Tongue (tissue), 2 donors: ENCODE data around the gene AANAT. TPM values are rescaled to one million over a fixed set of nuclear protein-coding genes. Genes with fewer than 3 reads are reported as not detected.
A peak's percentile ranks its signal among the peaks of the same experiment; 100 is the strongest.

Experiments
- DNase-seq: peaks from one replicate; pipeline ENCODE4 v3.0.0-alpha.2; 2015
- total RNA-seq: library from RNA; depleted of rRNA; stranded (reverse); fragments of >200 nt; gene quantifications from one replicate; pipeline ENCODE4 v1.2.3, GENCODE V29; 2014

AANAT gene
- total RNA-seq, 1 donor from 2014 or later: not detected

DNA sequence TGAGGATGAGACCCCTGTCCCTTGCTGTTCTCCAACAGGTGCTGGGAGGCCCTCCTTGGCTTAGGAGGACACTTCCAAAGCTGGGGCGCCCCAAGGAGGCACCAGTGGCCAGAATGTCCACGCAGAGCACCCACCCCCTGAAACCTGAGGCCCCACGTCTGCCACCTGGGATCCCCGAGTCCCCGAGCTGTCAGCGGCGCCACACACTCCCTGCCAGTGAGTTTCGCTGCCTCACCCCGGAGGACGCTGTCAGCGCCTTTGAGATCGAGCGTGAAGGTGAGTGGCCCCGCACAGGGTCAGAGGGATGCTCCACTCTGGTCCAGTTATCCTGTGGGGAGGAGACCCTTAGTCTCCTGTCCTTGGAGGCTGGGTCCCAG, 1.2 kb downstream of the AANAT start:
- no peak for DNase-seq

DNA sequence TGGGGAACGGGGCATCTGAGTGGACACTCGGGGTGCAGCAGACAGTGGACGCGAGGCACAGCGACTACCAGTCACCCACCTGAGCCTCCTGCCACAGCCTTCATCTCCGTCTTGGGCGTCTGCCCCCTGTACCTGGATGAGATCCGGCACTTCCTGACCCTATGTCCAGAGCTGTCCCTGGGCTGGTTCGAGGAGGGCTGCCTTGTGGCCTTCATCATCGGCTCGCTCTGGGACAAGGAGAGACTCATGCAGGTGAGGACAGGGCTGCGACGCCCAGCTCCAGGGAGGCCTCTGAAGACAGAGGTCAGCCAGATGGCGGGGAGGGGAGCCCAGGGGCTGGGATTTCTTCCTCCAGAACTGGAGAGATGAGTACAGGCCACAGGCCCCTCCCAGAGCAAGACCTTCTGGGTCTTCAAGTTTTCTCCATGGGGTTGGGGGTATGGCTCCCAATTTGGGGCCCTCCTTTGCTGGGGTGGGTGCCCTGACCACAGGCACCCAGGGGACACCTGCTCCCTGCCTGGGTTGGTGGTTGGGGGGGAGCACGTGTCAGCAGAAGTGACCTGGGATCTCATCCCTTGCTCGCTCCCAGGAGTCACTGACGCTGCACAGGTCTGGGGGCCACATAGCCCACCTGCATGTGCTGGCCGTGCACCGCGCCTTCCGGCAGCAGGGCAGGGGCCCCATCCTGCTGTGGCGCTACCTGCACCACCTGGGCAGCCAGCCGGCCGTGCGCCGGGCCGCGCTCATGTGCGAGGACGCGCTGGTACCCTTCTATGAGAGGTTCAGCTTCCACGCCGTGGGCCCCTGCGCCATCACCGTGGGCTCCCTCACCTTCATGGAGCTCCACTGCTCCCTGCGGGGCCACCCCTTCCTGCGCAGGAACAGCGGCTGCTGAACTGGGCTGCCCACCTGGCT, 1.9 kb downstream of the AANAT start:
- DNase-seq: no peak

DNA sequence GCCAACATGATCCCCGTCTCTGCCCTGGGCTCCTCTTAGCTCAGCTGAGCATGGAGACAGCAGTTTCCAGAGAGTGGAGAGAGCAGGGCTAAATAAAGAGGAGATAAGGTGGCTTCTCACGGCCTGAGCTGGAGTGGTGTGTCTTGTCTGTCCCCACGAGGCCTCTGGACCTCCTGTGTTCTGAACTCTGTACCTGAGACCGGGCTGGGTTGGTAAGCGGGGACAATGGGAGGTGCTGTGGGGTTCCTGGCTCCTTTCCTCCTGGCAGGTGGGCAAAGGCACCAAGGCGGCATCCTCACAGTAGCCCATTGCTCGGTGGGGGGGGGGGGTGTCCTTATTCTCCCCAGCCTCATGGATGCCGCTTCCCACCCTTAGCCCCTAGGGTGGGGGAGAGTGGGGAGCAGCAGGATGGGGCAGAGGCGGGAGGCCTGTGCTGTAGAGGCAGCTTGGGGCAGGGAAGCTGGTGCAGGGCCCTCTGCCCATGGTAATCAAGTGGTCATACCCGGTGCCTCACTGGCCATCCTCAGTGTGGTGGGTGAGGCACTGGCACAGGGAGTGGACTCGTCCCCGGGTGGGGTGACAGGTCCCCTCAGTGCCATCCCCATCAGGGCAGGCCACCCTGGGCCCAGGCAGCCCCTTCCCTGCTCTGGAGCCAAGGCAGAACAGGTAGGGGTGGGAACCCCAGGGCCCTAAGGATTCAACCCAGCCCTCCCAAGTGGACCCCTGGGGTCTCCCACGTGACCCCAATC, 2.8 kb downstream of the AANAT start:
- no peak for DNase-seq

DNA sequence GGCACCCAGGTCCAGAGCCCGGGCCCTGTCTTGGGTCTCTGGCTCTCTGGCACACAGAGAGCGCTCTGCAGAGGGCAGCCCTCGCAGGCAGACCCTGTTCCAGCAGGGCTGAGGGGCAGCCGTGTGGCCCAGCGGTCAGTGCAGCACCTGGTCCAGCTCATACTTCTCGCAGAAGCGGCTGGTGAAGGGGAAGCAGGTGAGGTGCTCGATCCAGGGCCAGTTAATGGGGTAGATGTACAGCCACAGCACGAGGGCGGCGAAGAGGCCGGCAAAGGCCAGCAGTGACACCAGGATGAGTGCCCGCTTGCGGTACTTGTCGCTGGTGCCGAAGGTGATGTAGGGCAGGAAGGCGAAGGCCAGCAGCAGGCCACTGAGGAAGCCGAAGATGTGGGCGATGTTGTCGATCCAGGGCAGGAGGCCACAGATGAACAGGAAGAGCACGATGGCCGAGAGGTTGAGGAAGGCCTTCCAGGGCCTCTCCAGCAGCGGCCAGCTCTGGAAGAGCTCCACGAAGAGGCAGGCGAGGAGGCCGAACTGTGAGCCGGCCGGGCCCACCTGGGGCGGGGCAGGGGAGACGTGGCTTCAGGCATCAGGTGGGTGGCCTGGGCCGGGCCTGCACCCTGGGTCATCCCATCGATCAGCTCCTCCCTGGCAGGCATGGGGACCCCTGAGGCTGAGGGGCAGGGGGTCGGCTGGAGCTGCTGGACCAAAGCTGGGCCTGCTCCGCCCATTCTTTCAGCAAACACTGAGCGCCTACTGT, 4.3 kb downstream of the AANAT start:
- DNase-seq: no peak

DNA sequence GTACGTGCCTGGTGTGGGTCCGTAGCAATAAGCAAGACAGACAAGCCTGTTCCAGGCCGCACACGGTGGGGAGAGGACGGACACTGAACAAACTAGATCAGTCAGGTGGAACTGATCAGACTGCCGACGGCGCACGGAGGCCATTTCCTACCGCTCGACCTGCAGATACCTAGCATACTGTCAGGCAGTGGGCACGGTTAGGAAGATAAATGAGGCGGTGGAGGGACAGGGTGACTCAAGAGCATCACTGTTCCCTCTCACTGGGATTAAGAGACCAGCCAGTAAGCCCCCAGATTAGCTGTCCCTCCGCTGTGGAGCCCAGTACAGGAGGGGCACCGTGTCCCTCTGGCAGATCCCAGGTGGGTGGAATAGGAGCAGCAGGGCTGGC, 4.8 kb downstream of the AANAT start:
- DNase-seq: no peak

DNA sequence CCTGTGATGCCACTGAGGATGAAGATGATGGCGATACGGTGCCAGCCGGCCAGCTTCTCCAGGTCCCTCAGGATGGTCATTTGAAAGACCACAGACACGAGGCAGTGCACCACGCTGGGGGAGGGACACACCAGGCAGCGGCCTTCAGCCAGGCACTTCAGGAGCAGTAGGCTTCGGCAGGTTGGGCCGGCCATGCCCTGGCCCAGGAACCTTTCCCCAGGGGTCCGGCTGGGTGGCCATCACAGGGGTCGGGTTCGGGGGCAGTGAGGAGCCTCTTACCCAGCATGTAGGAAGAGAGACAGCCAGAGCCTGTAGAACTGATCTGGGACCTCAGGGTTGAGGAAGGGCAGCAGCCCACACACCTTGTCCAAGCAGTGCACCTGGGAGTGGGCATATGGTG, 5.3 kb downstream of the AANAT start:
- no peak for DNase-seq

DNA sequence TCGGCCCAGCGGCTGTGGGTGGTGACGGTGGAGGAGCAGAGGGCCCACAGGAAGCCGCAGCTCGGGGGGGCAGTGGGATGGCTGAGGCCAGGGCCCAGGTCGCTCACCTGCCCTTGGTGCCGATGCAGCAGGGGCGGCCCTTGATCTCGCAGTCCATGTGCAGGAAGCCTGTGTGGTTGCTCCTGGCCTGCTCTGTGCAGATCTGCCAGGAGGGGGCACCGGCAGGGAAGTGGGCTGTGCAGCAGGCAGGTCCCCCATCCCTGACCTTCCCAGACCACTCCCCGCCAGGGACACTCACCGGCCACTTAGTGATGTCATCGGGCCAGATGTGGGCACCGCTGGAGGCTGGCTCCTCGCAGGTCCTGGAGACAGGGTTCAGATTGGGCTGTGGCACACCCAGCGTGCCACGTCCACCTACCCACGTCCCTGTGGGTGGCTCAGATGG, 6.2 kb downstream of the AANAT start:
- no peak for DNase-seq

DNA sequence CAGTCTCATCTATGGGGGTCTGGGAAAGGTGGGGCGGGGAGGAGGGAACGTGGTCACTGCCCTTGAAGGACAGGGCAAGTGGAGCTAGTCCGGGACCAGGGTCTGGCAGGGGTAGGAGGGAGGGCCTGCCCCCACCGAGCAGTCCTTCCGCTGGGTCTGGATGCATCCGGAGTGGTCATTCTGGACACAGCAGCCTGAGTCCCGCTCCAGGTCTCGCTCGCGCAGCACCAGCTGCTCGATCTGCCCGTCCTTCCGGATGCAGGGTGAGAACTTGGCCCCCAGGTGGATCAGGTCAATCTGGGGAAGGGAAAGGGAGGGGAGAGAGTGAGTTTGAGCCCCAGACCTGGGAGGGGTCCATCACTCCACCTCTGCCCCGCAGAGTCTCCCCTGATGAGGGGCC, 6.8 kb downstream of the AANAT start:
- no peak for DNase-seq

DNA sequence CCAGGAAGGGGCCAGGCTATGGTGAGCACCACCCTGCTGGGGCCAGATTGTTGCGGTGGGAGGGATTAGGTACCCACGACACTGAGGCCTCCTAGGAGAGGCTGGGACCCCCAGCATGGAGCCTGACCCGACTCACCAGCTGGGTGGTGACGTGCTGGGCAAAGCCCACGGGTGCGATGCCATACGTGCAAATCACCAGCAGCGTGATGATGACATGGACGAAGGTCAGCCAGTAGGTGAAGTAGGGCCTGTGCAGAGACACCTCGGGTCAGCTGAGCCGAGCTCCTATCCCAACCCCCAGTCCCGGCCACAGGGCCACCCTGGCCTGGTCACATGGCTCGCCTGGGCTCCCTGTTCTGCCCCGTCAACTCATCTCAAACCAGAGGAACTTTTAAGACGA, 7.5 kb downstream of the AANAT start:
- no peak for DNase-seq

DNA sequence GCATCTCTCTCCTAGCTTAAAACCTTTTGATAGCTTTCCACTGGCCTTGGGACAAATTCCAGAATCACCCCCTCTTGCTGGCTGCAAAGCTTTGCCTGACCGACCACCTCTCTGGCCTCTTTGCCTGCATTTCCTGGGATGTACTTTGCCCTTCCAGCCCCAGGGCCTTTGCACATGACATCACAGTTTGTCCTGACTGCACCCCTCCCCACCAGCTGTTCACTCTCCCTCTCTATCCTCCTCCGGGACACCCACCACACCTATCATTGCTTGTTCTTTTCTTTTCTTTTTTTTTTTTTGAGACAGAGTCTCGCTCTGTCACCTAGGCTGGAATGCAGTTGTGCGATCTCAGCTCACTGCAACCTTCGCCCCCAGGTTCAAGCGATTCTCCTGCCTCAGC, 7.9 kb downstream of the AANAT start:
- DNase-seq: no peak

DNA sequence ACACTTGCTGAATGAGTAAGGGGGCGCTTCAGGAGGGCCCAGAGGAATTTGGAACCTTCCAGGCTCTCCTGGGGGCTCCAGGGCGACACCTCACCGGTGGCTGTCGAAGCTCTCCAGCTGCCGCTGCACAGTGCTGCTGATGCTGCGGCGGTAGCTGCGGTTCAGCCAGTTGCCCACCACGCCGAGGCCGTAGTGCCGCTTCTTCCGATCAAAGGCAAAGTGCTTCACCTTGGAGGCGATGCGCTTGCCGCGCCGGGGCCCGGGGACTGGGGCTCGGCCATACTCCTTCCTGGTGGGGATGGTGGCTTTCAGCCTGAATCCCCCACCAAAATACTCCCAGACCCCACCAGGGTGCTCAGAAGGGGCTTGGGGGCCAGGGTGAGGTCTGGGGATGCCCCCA, 9.3 kb downstream of the AANAT start:
- no peak for DNase-seq

DNA sequence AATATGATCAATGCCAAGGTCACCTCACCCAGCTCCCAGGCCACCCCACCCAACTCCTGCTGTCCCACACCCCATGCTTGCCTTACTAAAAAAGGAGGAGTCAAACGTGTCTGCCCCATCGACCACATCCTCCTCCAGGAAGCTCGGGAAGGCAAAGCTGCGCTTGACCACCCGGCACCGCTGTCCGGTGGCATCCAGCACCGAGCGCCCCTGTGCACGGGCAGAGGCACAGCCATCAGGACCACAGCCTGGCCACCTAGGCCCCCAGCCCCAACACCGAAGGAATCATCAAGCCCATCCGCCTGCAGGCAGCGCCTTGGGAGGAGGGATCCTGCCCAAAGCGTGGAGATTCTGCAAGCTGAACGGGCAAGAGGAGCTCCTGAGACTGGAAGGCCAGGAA, 10.2 kb downstream of the AANAT start:
- DNase-seq: no peak

DNA sequence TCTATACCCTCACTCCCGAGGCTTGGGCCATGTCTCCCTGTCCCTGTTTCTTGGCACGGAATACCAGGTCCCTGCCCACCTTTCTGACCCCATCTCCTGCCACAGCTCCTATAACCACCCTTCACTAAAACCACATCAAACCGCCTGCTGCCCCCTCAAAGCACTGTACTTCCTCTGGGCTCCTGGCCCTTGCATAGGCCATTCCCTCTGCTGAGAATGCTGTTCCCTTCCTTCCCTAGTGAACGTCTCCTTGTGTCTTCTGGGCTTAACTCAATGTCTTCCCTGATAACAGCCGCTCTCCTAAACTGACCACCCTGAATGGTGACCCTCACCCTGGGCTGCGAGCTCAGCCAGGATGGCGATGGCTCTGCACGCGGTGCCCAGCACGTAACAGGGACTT, 10.7 kb downstream of the AANAT start:
- DNase-seq: no peak

DNA sequence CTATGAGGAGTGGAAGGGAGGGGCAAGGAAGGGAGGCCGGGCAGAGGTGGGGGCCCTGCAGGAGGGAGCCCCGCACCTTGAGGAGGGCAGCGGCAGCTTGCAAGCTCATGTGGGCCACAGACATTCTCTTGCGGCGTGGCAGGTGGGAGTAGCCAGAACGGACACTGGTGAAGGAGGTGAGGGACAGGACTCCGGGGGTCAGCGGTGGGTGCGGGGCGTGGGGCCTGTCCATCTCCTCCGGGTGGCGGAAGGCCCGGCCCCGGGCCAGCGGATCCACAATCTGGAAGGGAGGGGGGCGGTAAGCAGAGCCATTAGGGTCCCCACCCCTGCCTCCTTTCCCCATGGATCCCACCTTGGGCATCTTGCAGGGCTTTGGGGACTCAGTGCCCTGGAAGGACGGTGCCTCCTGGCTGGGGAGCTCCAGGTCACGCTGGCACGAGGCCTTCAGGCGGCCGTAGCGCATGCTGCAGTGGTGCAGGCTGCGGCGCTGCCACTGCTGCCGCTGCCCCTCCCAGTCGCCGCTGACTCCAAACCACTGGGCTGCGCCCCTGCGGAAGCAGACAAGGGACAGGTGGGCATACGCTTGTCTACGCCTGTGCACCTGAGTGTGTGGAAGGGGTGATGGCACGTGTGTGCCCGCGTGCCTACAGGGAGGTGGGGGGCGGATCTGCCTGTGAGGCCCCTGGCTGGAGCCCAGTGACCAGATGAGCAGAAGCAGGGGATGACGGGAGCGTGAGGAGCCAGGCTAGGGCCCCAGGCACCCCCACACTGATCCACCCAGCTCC, 11.5 kb downstream of the AANAT start:
- DNase-seq: no peak

DNA sequence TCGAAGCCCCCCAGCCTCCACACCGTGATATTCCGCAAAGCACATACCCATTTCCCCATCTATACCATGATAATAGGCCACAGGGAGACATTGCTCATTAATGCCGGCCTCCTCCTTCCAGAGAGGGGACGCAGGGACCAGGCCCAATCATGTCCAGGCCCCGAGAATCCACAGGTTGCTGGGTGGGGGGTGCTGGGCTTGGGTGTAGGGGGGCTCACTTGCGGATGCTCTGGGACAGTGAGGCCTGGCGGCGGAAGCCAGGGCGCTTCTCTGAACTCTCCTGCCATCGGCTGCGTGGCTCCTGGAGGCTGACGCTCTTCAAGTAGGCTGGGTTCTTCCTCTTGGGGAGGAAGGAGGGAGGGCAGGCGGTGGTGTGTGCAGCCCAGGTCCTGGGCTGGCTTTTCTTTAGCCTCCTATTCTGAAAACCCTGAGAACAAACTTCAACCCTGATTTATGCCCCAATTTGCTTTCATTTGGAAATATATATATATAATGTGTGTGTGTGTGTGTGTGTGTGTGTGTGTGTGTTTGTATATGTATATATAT, 12.2 kb downstream of the AANAT start:
- DNase-seq: no peak

DNA sequence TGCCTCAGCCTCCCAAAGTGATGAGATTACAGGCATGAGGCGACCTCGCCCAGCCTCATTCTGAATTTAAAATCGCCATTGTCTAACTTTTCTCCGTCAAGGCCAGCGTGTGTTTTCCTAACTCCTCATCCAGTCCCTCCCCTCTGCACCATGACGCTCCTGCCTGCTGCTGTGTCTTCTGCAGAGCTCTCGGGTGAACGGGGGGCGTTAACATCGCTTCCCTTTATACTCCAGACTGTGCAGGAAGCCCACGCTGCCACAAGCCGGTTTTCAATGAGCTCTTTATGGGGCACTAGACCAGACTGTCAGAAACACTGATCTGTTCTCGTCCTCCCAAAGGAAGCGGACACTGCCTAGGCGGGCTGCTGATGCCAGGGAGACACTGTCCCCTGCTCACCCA, 13.2 kb downstream of the AANAT start:
- peak; percentile 74 for DNase-seq

DNA sequence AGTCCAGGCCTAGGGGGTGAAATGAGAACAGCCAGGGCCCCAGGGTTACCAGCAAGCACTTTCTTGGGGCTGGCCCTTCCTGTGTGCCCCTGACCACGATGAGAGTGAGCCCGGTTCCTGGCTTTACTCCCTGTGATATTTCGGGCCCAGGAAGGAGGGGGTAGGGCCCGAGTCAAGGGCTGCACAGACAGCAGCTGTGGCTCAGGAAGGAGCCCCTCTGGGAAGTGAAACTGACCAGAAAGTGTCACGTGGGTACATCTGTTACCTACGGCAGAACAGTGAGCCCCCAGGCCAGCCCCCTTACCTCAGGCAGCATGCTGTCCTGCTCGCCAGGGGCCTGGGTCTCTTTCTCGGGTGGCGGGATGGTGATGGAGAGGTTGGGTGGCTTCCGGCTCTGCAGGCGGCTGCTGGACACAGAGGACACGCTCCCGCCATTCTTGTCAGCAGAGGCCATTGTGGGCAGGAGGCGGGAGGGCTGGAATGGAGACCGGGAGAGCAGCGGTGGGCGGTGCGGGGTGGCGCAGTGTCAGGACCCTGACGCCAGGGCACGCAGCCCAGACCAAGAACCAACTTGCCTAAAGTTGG, 13.8 kb downstream of the AANAT start:
- peak; percentile 65 for DNase-seq

DNA sequence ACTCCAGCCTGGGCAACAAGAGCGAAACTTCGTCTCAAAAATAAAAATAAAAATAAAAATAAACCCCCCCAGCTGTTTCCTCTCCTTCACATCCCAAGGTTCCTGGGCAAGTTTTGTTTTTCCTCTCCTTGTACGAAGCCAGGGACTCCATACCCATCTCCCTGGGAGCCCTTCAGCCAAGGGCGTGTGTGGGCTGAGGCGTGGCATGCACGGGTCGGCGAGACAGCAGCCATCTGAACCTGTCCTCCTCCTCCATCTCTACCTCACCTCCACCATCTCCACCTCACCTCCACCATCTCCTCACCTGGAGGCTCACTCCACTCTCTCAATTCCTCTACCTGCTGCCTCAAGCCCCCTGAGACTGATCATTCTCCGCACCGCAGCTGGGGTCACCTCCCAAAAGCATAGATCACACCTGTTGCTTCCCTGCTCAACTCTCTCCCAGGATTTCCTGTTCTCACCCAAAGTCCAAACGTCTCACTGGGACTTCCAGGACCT, 16.9 kb downstream of the AANAT start:
- DNase-seq: no peak

DNA sequence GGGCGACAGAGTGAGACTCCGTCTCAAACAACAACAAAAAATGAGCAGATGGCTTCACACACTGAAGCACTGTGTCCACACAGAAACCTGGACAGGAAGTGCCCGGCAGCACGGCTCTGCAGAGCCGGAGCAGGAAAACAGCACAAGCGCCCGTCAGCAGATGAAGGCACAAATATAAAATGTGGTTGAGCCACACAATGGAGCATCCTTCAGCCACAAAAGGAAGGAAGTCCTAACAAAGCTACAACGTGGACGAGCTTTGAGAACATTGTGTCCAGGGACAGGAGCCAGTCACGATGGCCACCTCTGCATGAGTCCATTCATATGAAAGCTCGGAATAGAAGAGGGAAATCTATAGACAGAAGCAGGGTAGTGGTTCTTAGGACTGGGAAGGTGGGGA, 18.2 kb downstream of the AANAT start:
- DNase-seq: no peak

DNA sequence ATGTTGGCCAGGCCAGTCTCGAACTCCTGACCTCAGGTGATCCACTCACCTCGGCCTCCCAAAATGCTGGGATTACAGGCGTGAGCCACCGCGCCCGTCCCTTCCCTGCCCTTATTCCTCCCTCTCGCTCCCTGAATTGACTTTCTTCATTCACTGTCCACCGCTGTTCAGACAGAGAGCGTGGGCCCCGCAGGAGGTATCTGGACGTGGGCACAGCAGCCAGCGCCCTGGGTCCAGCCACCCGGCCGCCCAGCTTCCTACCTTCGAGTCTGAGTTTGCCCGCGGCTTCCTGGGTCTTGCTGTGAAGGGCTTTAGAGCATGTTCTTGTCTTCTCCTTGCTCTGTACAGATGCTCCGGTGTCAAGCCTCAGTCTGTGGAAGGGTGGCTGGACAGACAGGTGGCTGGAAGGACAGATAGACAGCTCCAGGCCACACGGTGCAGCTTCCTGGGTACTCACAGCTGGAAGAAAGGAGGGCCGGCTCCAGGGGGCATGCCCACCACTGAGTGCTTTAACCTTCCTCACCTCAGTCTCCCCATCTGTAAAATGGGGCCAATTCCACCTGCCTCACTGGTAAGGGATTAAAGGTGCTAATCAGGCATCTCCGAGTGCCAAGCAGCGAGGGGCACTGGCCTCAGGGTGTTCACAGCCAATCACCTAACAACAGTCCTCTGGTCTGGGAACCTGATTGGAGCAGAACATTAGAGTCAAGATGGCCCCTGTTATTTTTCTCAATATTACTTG, 20.2 kb downstream of the AANAT start:
- no peak for DNase-seq
